Subcutaneous abdominal adipose tissue (tissue), 5 donors: ENCODE data around the gene PEAK3.

Experiments used
- H3K27ac ChIP-seq: one replicate; pipeline ENCODE4 v1.7.0; 2013; ENCODE audit warnings: low read depth, mild to moderate bottlenecking, inconsistent platforms, low read length, moderate library complexity
- H3K27me3 ChIP-seq, 5 donors: one replicate each; pipeline ENCODE4 v1.7.0; 2013; ENCODE audit warnings: low read length in 5 of 5, inconsistent platforms in 1 of 5; ENCODE audit not compliant: control insufficient read depth in 5 of 5, insufficient read depth in 4 of 5
- H3K36me3 ChIP-seq, 5 donors: one replicate each; pipeline ENCODE4 v1.7.0; 2013; ENCODE audit warnings: low read length in 5 of 5; ENCODE audit not compliant: control insufficient read depth in 5 of 5, insufficient read depth in 5 of 5
- H3K4me1 ChIP-seq, 5 donors: one replicate each; pipeline ENCODE4 v1.7.0; 2013; ENCODE audit warnings: low read length in 5 of 5, mild to moderate bottlenecking in 3 of 5, moderate library complexity in 1 of 5; ENCODE audit not compliant: control insufficient read depth in 5 of 5, insufficient read depth in 5 of 5
- H3K4me3 ChIP-seq, 5 donors: one replicate each; pipeline ENCODE4 v1.7.0; 2013; ENCODE audit warnings: low read length in 5 of 5, low read depth in 1 of 5
- H3K9ac ChIP-seq, 5 donors: one replicate each; pipeline ENCODE4 v1.7.0; 2013; ENCODE audit warnings: low read length in 5 of 5, mild to moderate bottlenecking in 4 of 5, moderate library complexity in 3 of 5
- H3K9me3 ChIP-seq, 5 donors: one replicate each; pipeline ENCODE4 v1.7.0; 2013; ENCODE audit warnings: low read length in 5 of 5; ENCODE audit not compliant: control insufficient read depth in 5 of 5
- donor health status: healthy.
- donor health status: healthy.
- donor health status: healthy.
- donor health status: healthy.
- donor health status: healthy.

PEAK3 gene

GRCh38 chr19:2306281-2306806, 24.4 kb upstream of the PEAK3 start:
- no peak overlapping the region for H3K27ac ChIP-seq
- H3K9ac ChIP-seq = no peak overlapping the region
- no peak overlapping the region for H3K4me3 ChIP-seq
- H3K27me3 ChIP-seq = peaks cover 33 to 59% (median 52%) of the 10 kb centered on the region in 5 donors
- no peaks in the 10 kb centered on the region for H3K36me3 ChIP-seq
- no peaks in the 10 kb centered on the region for H3K9me3 ChIP-seq
- peaks cover 0 to 20% (median 11%) of the 10 kb centered on the region in 5 donors for H3K4me1 ChIP-seq

DNA sequence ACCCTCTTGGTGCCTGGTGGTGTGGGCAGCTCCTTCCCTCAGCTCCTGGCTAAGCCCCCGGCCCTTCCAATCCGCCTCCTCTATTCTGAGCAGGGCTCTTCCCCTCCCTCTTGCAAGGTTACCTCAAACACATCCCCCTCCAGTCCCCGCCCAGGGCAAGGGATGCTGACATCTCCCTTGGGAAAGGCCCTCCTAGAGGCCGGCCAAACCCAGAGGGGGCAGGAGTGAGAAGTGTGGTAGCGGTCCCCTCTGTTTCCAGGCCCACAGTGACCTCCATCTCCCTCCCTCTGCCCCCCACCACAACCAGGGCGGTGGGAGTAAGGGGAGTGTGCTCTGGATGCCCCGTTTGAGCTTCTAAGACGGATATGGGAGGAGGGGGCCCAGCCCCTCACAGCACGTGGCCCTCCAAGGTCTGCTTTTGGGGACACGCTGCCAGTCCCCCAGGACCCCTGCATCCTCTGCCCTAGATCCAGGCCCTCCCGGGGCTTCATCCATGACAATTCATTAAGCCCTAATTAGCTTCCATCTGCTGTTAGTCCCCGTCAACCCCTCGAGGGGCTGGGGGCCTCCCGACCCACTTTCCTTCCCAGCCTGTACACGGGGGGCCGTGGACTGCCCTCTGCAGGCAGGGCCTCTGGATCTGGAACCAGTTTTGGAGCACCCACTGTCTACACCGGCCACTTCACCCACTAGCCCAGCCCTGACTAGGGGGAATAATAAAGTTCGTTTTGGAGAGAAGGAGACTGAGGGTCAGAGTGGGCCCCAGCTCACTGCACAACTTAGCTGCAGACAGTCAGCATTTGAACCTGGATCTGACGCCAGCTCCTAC, 23.7 kb upstream of the PEAK3 start:
- H3K9me3 ChIP-seq = no peaks in the 10 kb centered on the region
- H3K36me3 ChIP-seq = no peaks in the 10 kb centered on the region
- H3K4me3 ChIP-seq = no peak overlapping the region
- H3K9ac ChIP-seq = no peak overlapping the region
- H3K27me3 ChIP-seq = peaks cover 33 to 65% (median 56%) of the 10 kb centered on the region in 5 donors
- H3K4me1 ChIP-seq = peaks cover 0 to 20% (median 11%) of the 10 kb centered on the region in 5 donors
- no peak overlapping the region for H3K27ac ChIP-seq

DNA sequence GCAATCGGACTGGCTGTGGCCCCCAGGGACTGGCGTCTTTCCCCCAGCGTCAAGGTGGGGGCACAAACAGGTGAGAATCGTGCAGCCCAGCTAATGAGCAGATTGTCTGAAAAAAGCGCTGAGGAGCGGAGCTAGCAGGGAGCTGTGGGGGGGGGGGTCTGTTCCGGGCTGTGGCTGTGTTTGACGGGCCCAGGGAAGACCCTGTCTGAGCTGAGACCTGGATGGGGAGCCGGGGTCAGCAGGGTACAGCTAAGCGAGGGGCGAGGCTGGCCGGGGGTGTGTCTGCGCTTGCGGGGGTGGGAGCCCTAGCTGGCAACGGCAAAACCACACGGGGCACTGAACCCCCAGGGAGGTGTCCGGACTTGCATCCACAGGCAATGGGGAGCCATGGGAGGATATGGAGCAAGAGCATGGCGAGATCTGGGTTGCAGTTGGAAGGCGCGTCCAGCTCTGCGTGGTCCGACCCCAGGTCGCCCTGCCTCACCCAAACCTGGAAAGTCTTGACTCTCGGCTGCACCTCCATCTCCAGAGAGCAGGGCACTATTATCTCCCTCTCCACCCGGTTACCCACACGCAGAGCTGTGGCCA, 21.3 kb upstream of the PEAK3 start:
- H3K9ac ChIP-seq = no peak overlapping the region
- peaks cover 22 to 53% (median 44%) of the 10 kb centered on the region in 5 donors for H3K27me3 ChIP-seq
- H3K9me3 ChIP-seq = no peaks in the 10 kb centered on the region
- no peak overlapping the region for H3K27ac ChIP-seq
- peaks cover 0 to 18% (median 9%) of the 10 kb centered on the region in 5 donors for H3K4me1 ChIP-seq
- no peak overlapping the region for H3K4me3 ChIP-seq
- no peaks in the 10 kb centered on the region for H3K36me3 ChIP-seq

GRCh38 chr19:2302319-2303210, 20.6 kb upstream of the PEAK3 start:
- peak overlapping the region in 1 of 5 donors; percentile 35 for H3K9ac ChIP-seq
- H3K9me3 ChIP-seq = no peaks in the 10 kb centered on the region
- peaks cover 0 to 13% (median 7%) of the 10 kb centered on the region in 5 donors for H3K4me1 ChIP-seq
- no peak overlapping the region for H3K27ac ChIP-seq
- peaks cover 21 to 49% (median 41%) of the 10 kb centered on the region in 5 donors for H3K27me3 ChIP-seq
- no peaks in the 10 kb centered on the region for H3K36me3 ChIP-seq
- H3K4me3 ChIP-seq = peak overlapping the region in 4 of 5 donors; percentile 11 to 49 (median 40)

DNA sequence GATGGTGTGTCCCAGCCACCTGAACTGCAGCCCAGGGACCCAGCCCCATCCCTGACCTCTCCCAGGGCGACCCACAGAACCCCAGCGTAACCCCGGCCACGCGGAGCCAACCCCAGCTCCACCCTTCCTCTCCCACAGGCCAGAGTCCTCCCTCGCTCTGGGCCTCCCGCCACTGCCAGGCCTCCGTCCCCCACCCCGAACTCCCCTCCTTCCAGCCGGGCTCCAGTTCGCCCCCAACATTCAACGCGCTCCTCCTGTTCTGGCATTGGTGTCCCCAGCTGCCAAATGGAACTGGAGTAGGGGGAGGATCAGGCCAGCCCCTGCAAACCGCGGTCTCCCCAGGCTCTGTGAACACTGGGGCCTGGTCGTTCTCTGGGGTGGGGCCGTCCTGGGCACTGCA, 18.6 kb upstream of the PEAK3 start:
- peaks cover 9 to 40% (median 32%) of the 10 kb centered on the region in 5 donors for H3K27me3 ChIP-seq
- H3K36me3 ChIP-seq = no peaks in the 10 kb centered on the region
- no peak overlapping the region for H3K9ac ChIP-seq
- H3K27ac ChIP-seq = no peak overlapping the region
- no peaks in the 10 kb centered on the region for H3K9me3 ChIP-seq
- no peak overlapping the region for H3K4me3 ChIP-seq
- peaks cover 0 to 12% (median 7%) of the 10 kb centered on the region in 5 donors for H3K4me1 ChIP-seq

- Histone ChIP-seq H3K9me3 (no peaks in the 10 kb centered on the region), H3K27me3 (peaks cover 7 to 36% (median 31%) of the 10 kb centered on the region in 5 donors), H3K4me1 (peaks cover 0 to 15% (median 13%) of the 10 kb centered on the region in 5 donors), H3K9ac (no peak overlapping the region), H3K27ac (no peak overlapping the region), H3K4me3 (no peak overlapping the region), H3K36me3 (no peaks in the 10 kb centered on the region)
Measured at GRCh38 chr19:2296141-2296540, 14.2 kb upstream of the PEAK3 start.

- Histone ChIP-seq H3K9me3 (no peaks in the 10 kb centered on the region), H3K4me3 (peak overlapping the region in 1 of 5 donors; percentile 37), H3K27me3 (peaks cover 16 to 36% (median 33%) of the 10 kb centered on the region in 5 donors), H3K4me1 (peaks cover 2 to 29% (median 25%) of the 10 kb centered on the region in 5 donors), H3K9ac (no peak overlapping the region), H3K36me3 (no peaks in the 10 kb centered on the region), H3K27ac (no peak overlapping the region)
Measured at GRCh38 chr19:2294687-2295335, 12.8 kb upstream of the PEAK3 start.

- Histone ChIP-seq H3K4me3 (peak overlapping the region in 3 of 5 donors; percentile 50 to 65 (median 57)), H3K27ac (no peak overlapping the region), H3K9me3 (no peaks in the 10 kb centered on the region), H3K27me3 (peaks cover 28 to 52% (median 45%) of the 10 kb centered on the region in 5 donors), H3K9ac (no peak overlapping the region), H3K4me1 (peaks cover 2 to 42% (median 29%) of the 10 kb centered on the region in 5 donors), H3K36me3 (no peaks in the 10 kb centered on the region)
Measured at GRCh38 chr19:2291185-2291751, 9.3 kb upstream of the PEAK3 start.
